Measurements from ENCODE around the gene CEP128.

Gene CEP128

DNA sequence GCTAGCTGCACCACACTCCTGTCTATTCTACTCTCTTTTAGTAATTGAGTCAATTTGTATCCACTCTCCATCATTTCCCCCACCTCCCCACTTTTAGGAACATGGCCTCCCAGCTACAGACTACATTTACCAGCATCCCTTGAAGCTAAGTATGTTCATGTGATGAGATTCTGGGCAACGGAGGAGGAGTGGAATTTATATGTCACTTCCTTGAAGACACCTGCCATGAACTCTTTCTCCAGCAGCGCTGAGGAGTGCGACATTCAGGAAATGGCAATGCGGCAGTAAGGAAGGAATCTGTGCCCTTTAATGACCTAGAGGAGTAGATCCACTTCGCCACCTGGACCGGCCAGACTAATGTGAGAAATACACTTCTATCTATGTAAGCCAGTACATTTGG, 486.5 kb downstream of the CEP128 start:
- DNase-seq (ENCODE audit: low read depth, low spot score), result no peak
- Histone ChIP-seq H3K4me3 (ENCODE audit: insufficient read length, low read depth) (no peak overlapping the region), H3K9me3 (ENCODE audit: insufficient read depth, low read length) (peaks cover 20% of the 10 kb centered on the region; the same call in 1 of the 2 replicates), H3K36me3 (ENCODE audit: insufficient read depth, insufficient read length, low read length) (no peaks in the 10 kb centered on the region), H3K4me1 (ENCODE audit: insufficient read depth, insufficient read length) (no peaks in the 10 kb centered on the region), H3K27me3 (ENCODE audit: insufficient read depth, insufficient read length) (no peaks in the 10 kb centered on the region), H3K9ac (ENCODE audit: insufficient read length, low read depth) (no peak overlapping the region)
- TF ChIP-seq YY1 (IDR thresholded peaks at IDR 0.05; ENCODE audit: insufficient read depth, insufficient read length) (no peak), ZNF274 (IDR thresholded peaks at IDR 0.05; ENCODE audit: low read depth, low read length) (no peak)

GRCh38 chr14:80448267-80448666, 493.3 kb downstream of the CEP128 start:
- no peak overlapping the region for H3K4me3 ChIP-seq (ENCODE audit: insufficient read length, low read depth)
- no peak for DNase-seq (ENCODE audit: low read depth, low spot score)
- TF ChIP-seq YY1 (IDR thresholded peaks at IDR 0.05; ENCODE audit: insufficient read depth, insufficient read length) (no peak), ZNF274 (IDR thresholded peaks at IDR 0.05; ENCODE audit: low read depth, low read length) (no peak), SUZ12 (IDR thresholded peaks at IDR 0.05; ENCODE audit: extremely low read depth, insufficient read depth, insufficient read length) (no peak)
- H3K9me3 ChIP-seq (ENCODE audit: insufficient read depth, low read length), result peaks cover 20% of the 10 kb centered on the region; the same call in 1 of the 2 replicates
- H3K27me3 ChIP-seq (ENCODE audit: insufficient read depth, insufficient read length), result no peaks in the 10 kb centered on the region
- H3K9ac ChIP-seq (ENCODE audit: insufficient read length, low read depth), result no peak overlapping the region
- no peaks in the 10 kb centered on the region for H3K36me3 ChIP-seq (ENCODE audit: insufficient read depth, insufficient read length, low read length)
- H3K4me1 ChIP-seq (ENCODE audit: insufficient read depth, insufficient read length), result no peaks in the 10 kb centered on the region

- H3K4me1 ChIP-seq (ENCODE audit: insufficient read depth, insufficient read length), result no peaks in the 10 kb centered on the region
- no peaks in the 10 kb centered on the region for H3K36me3 ChIP-seq (ENCODE audit: insufficient read depth, insufficient read length, low read length)
- no peak for TF ChIP-seq ZNF274 (IDR thresholded peaks at IDR 0.05; ENCODE audit: low read depth, low read length)
- no peak for TF ChIP-seq YY1 (IDR thresholded peaks at IDR 0.05; ENCODE audit: insufficient read depth, insufficient read length)
- TF ChIP-seq SUZ12 (IDR thresholded peaks at IDR 0.05; ENCODE audit: extremely low read depth, insufficient read depth, insufficient read length), result no peak
- H3K9ac ChIP-seq (ENCODE audit: insufficient read length, low read depth), result no peak overlapping the region
- no peak for DNase-seq (ENCODE audit: low read depth, low spot score)
- H3K27me3 ChIP-seq (ENCODE audit: insufficient read depth, insufficient read length), result no peaks in the 10 kb centered on the region
- H3K9me3 ChIP-seq (ENCODE audit: insufficient read depth, low read length), result peaks cover 20% of the 10 kb centered on the region; the same call in 1 of the 2 replicates
- no peak overlapping the region for H3K4me3 ChIP-seq (ENCODE audit: insufficient read length, low read depth)
Measured at GRCh38 chr14:80447392-80447791, 494.1 kb downstream of the CEP128 start.
